HCT116 (cell line): Measurements from ENCODE around the gene BCL2L15.

Experiments used
- CEBPB ChIP-seq: IDR thresholded peaks from 2 replicates; pipeline ENCODE4 v1.6.1; 2012; ENCODE audit warnings: low read depth
- CTCF ChIP-seq, 3 experiments: fragments of 200-600 bp in 1 of 3; sonication (generic) in 1 of 3; IDR thresholded peaks in 2 of 3; conservative IDR thresholded peaks in 1 of 3; 2 replicates each; pipeline ENCODE4 v1.5.1; 2012 to 2017; ENCODE audit warnings: low read depth in 2 of 3, low read length in 2 of 3, antibody characterized with exemption in 1 of 3, borderline replicate concordance in 1 of 3, control low read depth in 1 of 3, mild to moderate bottlenecking in 1 of 3, mixed read lengths in 1 of 3, mixed run types in 1 of 3, moderate library complexity in 1 of 3; ENCODE audit not compliant: insufficient read depth in 1 of 3
- JUND ChIP-seq: IDR thresholded peaks from 2 replicates; pipeline ENCODE4 v1.6.1; 2012

DNA sequence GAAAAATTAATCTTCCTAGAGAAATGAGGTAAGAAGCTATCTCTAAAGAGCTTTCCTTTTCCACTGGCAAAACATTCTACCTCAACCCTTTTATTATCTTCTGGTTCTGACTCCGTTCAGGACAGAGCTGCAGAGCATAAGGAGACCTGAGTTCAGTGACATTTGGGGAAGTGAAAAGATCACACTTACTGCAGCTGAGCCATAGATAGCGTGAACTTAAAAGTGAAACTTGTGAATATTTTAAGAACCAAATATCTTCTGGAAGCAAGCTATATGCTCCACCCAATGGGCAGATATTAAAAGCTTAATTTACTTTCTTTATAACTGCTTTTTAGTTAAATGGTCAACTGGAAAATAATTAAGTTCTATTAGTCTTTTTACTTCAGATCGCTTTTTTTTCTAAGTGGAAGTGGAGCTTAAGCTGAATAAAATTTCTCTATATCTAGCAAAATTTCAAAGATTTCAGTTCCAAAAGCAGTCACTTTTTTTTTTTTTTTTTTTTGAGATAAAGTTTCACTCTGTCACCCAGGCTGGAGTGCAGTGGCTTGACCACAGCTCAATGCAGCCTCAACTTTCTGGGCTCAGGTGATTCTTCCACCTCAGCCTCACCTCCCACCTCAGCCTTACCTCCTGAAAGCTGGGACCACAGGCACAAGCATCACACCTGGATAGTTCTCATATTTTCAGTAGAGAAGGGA lies 27.8 kb downstream of the BCL2L15 start:
- no peak for TF ChIP-seq CTCF (IDR thresholded peaks at IDR 0.05 in 2 of 3, conservative IDR thresholded peaks at IDR 0.05 in 1 of 3; ENCODE audit: borderline replicate concordance in 1 of 3, insufficient read depth in 1 of 3, low read depth in 2 of 3, low read length in 2 of 3)
- no peak for TF ChIP-seq CEBPB
- TF ChIP-seq JUND, result no peak
